HepG2 (cell line): Measurements from ENCODE around the gene TEX29. TPM values are rescaled to one million over a fixed set of nuclear protein-coding genes. Genes with fewer than 3 reads are reported as not detected.

ENCODE experiments used
- ATAC-seq: fragments of 200-7000 bp; cut with Tn5 transposase; 3 replicates; pipeline ENCODE4 v1.9.1; 2020; ENCODE audit warnings: mild to moderate bottlenecking, moderate library complexity
- BruUV-seq: library from RNA; stranded (reverse); fragments of 400-500 nt; replicated peaks from 2 replicates; lab custom pipeline; 2021; lab: Mats Ljungman, UMichigan
- CTCF ChIA-PET: fragments of 300-600 bp; formaldehyde crosslinking; extraction: SDS; loops from one replicate; lab custom pipeline; 2021; ENCODE audit warnings: low total read pairs, inconsistent platforms, low intra/inter-chr PET ratio; lab: Yijun Ruan, JAX
- POLR2A ChIA-PET: fragments of 350-600 bp; sonication (Branson Sonifier 250); formaldehyde crosslinking; loops from one replicate; lab custom pipeline; 2020; ENCODE audit warnings: antibody characterized with exemption, inconsistent platforms; lab: Yijun Ruan, JAX
- DNase-seq: peaks from one replicate; pipeline ENCODE4 v3.0.0-alpha.2; 2015; ENCODE audit warnings: low spot score
- FAIRE-seq: peaks from 3 replicates; lab custom pipeline; 2011; peaks lifted over from hg19 to GRCh38; lab: Jason Lieb, UNC
- H2AFZ ChIP-seq: one replicate; pipeline ENCODE4 v1.6.1; 2011; ENCODE audit warnings: low read length, inconsistent platforms
- H3K27ac ChIP-seq: fragments of 300-600 bp; 3 replicates; pipeline ENCODE4 v1.8.0; 2011; ENCODE audit warnings: mixed run types, mild to moderate bottlenecking, mixed read lengths, low read length, inconsistent platforms; ENCODE audit not compliant: insufficient read depth; ENCODE audit errors: extremely low read length
- H3K27me3 ChIP-seq, 2 experiments: fragments of 200-600 bp in 1 of 2; 2 replicates in 1 of 2; 3 replicates in 1 of 2; pipeline versions ENCODE4 v1.6.0 to v1.8.0; 2011; ENCODE audit warnings: low read length in 2 of 2, mild to moderate bottlenecking in 2 of 2, moderate library complexity in 2 of 2, inconsistent platforms in 1 of 2; ENCODE audit not compliant: insufficient read depth in 2 of 2, control insufficient read depth in 1 of 2
- H3K36me3 ChIP-seq, 2 experiments: fragments of 200-600 bp in 1 of 2; replicated peaks in 1 of 2; 2 replicates in 1 of 2; 3 replicates in 1 of 2; pipeline versions ENCODE4 v1.5.1 to v1.8.0; 2011; ENCODE audit warnings: low read length in 2 of 2, inconsistent platforms in 1 of 2; ENCODE audit not compliant: insufficient read depth in 2 of 2, control insufficient read depth in 1 of 2
- H3K4me1 ChIP-seq: 2 replicates; pipeline ENCODE4 v1.5.1; 2012; ENCODE audit warnings: low read length, inconsistent platforms; ENCODE audit not compliant: insufficient read depth
- H3K4me2 ChIP-seq: 2 replicates; pipeline ENCODE4 v1.6.0; 2011; ENCODE audit warnings: low read depth, low read length, inconsistent platforms
- H3K4me3 ChIP-seq, 3 experiments: fragments of 200-600 bp in 1 of 3; sonication (generic), shearing (Covaris generic) in 1 of 3; replicated peaks in 1 of 3; 2 replicates each; pipeline ENCODE4 v1.5.1; 2011 to 2016; ENCODE audit warnings: low read length in 3 of 3, inconsistent platforms in 2 of 3, low read depth in 2 of 3, mild to moderate bottlenecking in 2 of 3, control low read depth in 1 of 3, mixed read lengths in 1 of 3; ENCODE audit not compliant: insufficient read depth in 1 of 3
- H3K79me2 ChIP-seq: one replicate; pipeline ENCODE4 v1.6.1; 2011; ENCODE audit warnings: low read length, inconsistent platforms; ENCODE audit not compliant: insufficient read depth
- H3K9ac ChIP-seq: 2 replicates; pipeline ENCODE4 v1.6.0; 2011; ENCODE audit warnings: mild to moderate bottlenecking, low read depth, low read length, inconsistent platforms; ENCODE audit not compliant: insufficient read depth
- H3K9me3 ChIP-seq: 2 replicates; pipeline ENCODE4 v1.5.1; 2012; ENCODE audit warnings: mild to moderate bottlenecking, low read length
- H4K20me1 ChIP-seq: 2 replicates; pipeline ENCODE4 v1.6.0; 2011; ENCODE audit warnings: inconsistent platforms, mild to moderate bottlenecking, low read length, moderate library complexity; ENCODE audit not compliant: insufficient read depth
- DPF2 ChIP-seq: sonication (generic); formaldehyde crosslinking; IDR thresholded peaks from 2 replicates; pipeline ENCODE4 v1.4.0; 2020; ENCODE audit warnings: mild to moderate bottlenecking, low read depth, missing genetic modification reagents, borderline replicate concordance
- ELF1 ChIP-seq: sonication (generic); formaldehyde crosslinking; IDR thresholded peaks from 2 replicates; pipeline ENCODE4 v1.4.0; 2020; ENCODE audit warnings: missing genetic modification reagents
- FOXA3 ChIP-seq: IDR thresholded peaks from 2 replicates; pipeline ENCODE4 v1.6.1; 2016; ENCODE audit warnings: missing genetic modification reagents, missing compliant biosample characterization
- MYC ChIP-seq: sonication (generic); formaldehyde crosslinking; IDR thresholded peaks from 2 replicates; pipeline ENCODE4 v1.9.0; 2021; ENCODE audit warnings: missing genetic modification reagents, borderline replicate concordance
- RBM22 ChIP-seq: fragments of 200-400 bp; formaldehyde crosslinking; optimal IDR thresholded peaks from 2 replicates; pipeline ENCODE3; 2017; ENCODE audit warnings: mild to moderate bottlenecking, low read length, moderate library complexity
- SETDB1 ChIP-seq: sonication (generic); formaldehyde crosslinking; IDR thresholded peaks from 2 replicates; pipeline ENCODE4 v1.5.1; 2020; ENCODE audit warnings: missing genetic modification reagents, mild to moderate bottlenecking, borderline replicate concordance
- ZNF766 ChIP-seq: sonication (generic); formaldehyde crosslinking; IDR thresholded peaks from 2 replicates; pipeline ENCODE4 v1.5.0; 2020; ENCODE audit warnings: missing genetic modification reagents, borderline replicate concordance
- WGBS: methylation state at CpG from one replicate; pipeline ENCODE4 v1.1.6; 2017; ENCODE audit warnings: low lambda C conversion rate; 5-methylcytosine and 5-hydroxymethylcytosine counted together
- in situ Hi-C: cut with HindIII; loops from 2 replicates; pipeline ENCODE4 v1.10.0; 2017; ENCODE audit warnings: low pct_unique_long_range_greater_than_20kb; ENCODE audit not compliant: extremely low pct_ligation_motif_present
- intact Hi-C: fragments of 100-400 bp; cut with micrococcal nuclease; formaldehyde crosslinking; loops from one replicate; pipeline ENCODE4 v1.10.0; 2022; ENCODE audit not compliant: unreplicated experiment
- polyA plus RNA-seq, 8 experiments: library from polyadenylated mRNA; depleted of rRNA in 3 of 8; stranded (reverse) in 7 of 8; unstranded in 1 of 8; fragments of >200 nt; fragmentation: Illumina TruSeq in 4 of 8; extraction: Trizol in 4 of 8; gene quantifications; 2 replicates each; pipeline versions ENCODE4 v1.2.1 to v1.2.3, GENCODE V29; 2011 to 2016; ENCODE audit warnings: low read depth in 4 of 8, missing spikeins in 1 of 8, mixed read lengths in 1 of 8; ENCODE audit not compliant: insufficient read depth in 1 of 8
- total RNA-seq, 5 experiments: library from RNA; depleted of rRNA; stranded (reverse); fragments of >200 nt; fragmentation: Illumina TruSeq; extraction: Trizol; gene quantifications; 2 replicates each; pipeline ENCODE4 v1.2.3, GENCODE V29; 2016; ENCODE audit warnings: low read depth in 1 of 5

Gene TEX29
- total and polyA plus RNA-seq, 2 of the 13 experiments (the other 11 are each of a cell fraction or from before 2014, with no cell fraction given) = 0.12 to 0.22 TPM

- FAIRE-seq (no peak), DNase-seq (no peak), ATAC-seq (no peak)
- WGBS = 97% methylated on average over 10 of the region's 10 CpGs
- CTCF ChIA-PET = no interaction called here
- Histone ChIP-seq H4K20me1 (no peaks in the 10 kb centered on the region), H3K27me3 (no peaks in the 10 kb centered on the region), H3K27ac (no peak overlapping the region), H2AFZ (no peak overlapping the region), H3K9ac (no peak overlapping the region), H3K4me3 (no peak overlapping the region), H3K79me2 (no peaks in the 10 kb centered on the region), H3K4me2 (no peak overlapping the region), H3K9me3 (no peaks in the 10 kb centered on the region), H3K4me1 (no peaks in the 10 kb centered on the region), H3K36me3 (peaks cover 23 to 74% of the 10 kb centered on the region in 2 experiments)
- intact Hi-C loops = no loop called here
- BruUV-seq = no TSS peak
- TF ChIP-seq RBM22 = no peak
- no peak for TF ChIP-seq FOXA3 (CRISPR knock-in tag)
- TF ChIP-seq ELF1 (CRISPR knock-in tag) = no peak
- no peak for TF ChIP-seq DPF2 (CRISPR knock-in tag)
- no peak for TF ChIP-seq ZNF766 (CRISPR knock-in tag)
- POLR2A ChIA-PET = no interaction called here
- in situ Hi-C loops = no loop called here
Measured at GRCh38 chr13:111275382-111275781, 45.1 kb upstream of the TEX29 start.

GRCh38 chr13:111275995-111276618 lies 44.3 kb upstream of the TEX29 start:
- no peaks in the 10 kb centered on the region for H3K4me1 ChIP-seq
- H4K20me1 ChIP-seq = no peaks in the 10 kb centered on the region
- DNase-seq (no peak), ATAC-seq (no peak), FAIRE-seq (no peak)
- no peak overlapping the region for H2AFZ ChIP-seq
- in situ Hi-C loops (no loop called here), intact Hi-C loops (no loop called here)
- H3K27me3 ChIP-seq = no peaks in the 10 kb centered on the region
- no peak overlapping the region for H3K27ac ChIP-seq
- TF ChIP-seq MYC (CRISPR knock-in tag) (no peak), SETDB1 (CRISPR knock-in tag) (no peak)
- H3K36me3 ChIP-seq = peaks cover 23 to 74% of the 10 kb centered on the region in 2 experiments
- CTCF ChIA-PET = no interaction called here
- 97% methylated on average over 5 of the region's 5 CpGs for WGBS
- no peak overlapping the region for H3K9ac ChIP-seq
- POLR2A ChIA-PET = no interaction called here
- no peak overlapping the region for H3K4me2 ChIP-seq
- H3K79me2 ChIP-seq = no peaks in the 10 kb centered on the region
- H3K4me3 ChIP-seq = no peak overlapping the region
- BruUV-seq = no TSS peak
- H3K9me3 ChIP-seq = no peaks in the 10 kb centered on the region
